SK-N-SH treated with all-trans-retinoic acid at 6 μM for 48 hours (cell line): ENCODE measurements around the gene RPS6KA1.

Experiments used
- ATAC-seq: fragments of 200-7000 bp; cut with Tn5 transposase; 3 replicates; pipeline ENCODE4 v1.9.1; 2020; ENCODE audit warnings: mild to moderate bottlenecking, moderate library complexity
- ARNTL ChIP-seq: fragments of 450-650 bp; formaldehyde crosslinking; IDR thresholded peaks from 2 replicates; pipeline ENCODE4 v1.5.0; 2020; ENCODE audit warnings: low read depth, mild to moderate bottlenecking, moderate library complexity, borderline replicate concordance
- BACH2 ChIP-seq: fragments of 250-450 bp; sonication (Bioruptor Pico); IDR thresholded peaks from 2 replicates; pipeline ENCODE4 v1.9.0; 2021; ENCODE audit warnings: mild to moderate bottlenecking, borderline replicate concordance
- CREB5 ChIP-seq: fragments of 250-450 bp; sonication (Bioruptor Pico); IDR thresholded peaks from 2 replicates; pipeline ENCODE4 v1.5.1; 2020; ENCODE audit warnings: low read depth, mild to moderate bottlenecking, moderate library complexity
- ESRRG ChIP-seq: fragments of 250-450 bp; sonication (Bioruptor Pico); IDR thresholded peaks from 2 replicates; pipeline ENCODE4 v1.6.1; 2021; ENCODE audit warnings: mild to moderate bottlenecking
- ISL1 ChIP-seq: fragments of 250-450 bp; sonication (Bioruptor Pico); IDR thresholded peaks from 2 replicates; pipeline ENCODE4 v2.1.2; 2022; ENCODE audit warnings: mild to moderate bottlenecking, moderate library complexity
- OSR1 ChIP-seq: fragments of 250-450 bp; sonication (Bioruptor Pico); IDR thresholded peaks from 2 replicates; pipeline ENCODE4 v1.8.0; 2022; ENCODE audit warnings: moderate library complexity, mild to moderate bottlenecking, inconsistent platforms
- PATZ1 ChIP-seq: fragments of 250-450 bp; sonication (Bioruptor Pico); IDR thresholded peaks from 2 replicates; pipeline ENCODE4 v1.8.0; 2020; ENCODE audit warnings: mild to moderate bottlenecking, moderate library complexity, borderline replicate concordance
- POU6F1 ChIP-seq: fragments of 250-450 bp; sonication (Bioruptor Pico); IDR thresholded peaks from 2 replicates; pipeline ENCODE4 v1.8.0; 2021; ENCODE audit warnings: low read depth, mild to moderate bottlenecking, moderate library complexity, borderline replicate concordance
- PPARA ChIP-seq: fragments of 250-450 bp; sonication (Bioruptor Pico); IDR thresholded peaks from 2 replicates; pipeline ENCODE4 v1.5.0; 2020; ENCODE audit warnings: mild to moderate bottlenecking, borderline replicate concordance
- RARB ChIP-seq: fragments of 250-450 bp; sonication (Bioruptor Pico); IDR thresholded peaks from 2 replicates; pipeline ENCODE4 v1.8.0; 2021; ENCODE audit warnings: mild to moderate bottlenecking, moderate library complexity
- SNAI2 ChIP-seq: fragments of 250-450 bp; sonication (Bioruptor Pico); IDR thresholded peaks from 2 replicates; pipeline ENCODE4 v1.5.0; 2020; ENCODE audit warnings: mild to moderate bottlenecking, moderate library complexity
- TCF4 ChIP-seq: fragments of 250-450 bp; sonication (Bioruptor Pico); IDR thresholded peaks from 2 replicates; pipeline ENCODE4 v1.8.0; 2021; ENCODE audit warnings: mild to moderate bottlenecking, moderate library complexity, borderline replicate concordance
- TOX ChIP-seq: fragments of 250-450 bp; sonication (Bioruptor Pico); IDR thresholded peaks from 2 replicates; pipeline ENCODE4 v1.8.0; 2021; ENCODE audit warnings: mild to moderate bottlenecking, moderate library complexity, borderline replicate concordance
- TSHZ2 ChIP-seq: fragments of 250-450 bp; sonication (Bioruptor Pico); IDR thresholded peaks from 2 replicates; pipeline ENCODE4 v1.5.0; 2020; ENCODE audit warnings: mild to moderate bottlenecking, moderate library complexity
- ZC3H10 ChIP-seq: fragments of 250-450 bp; sonication (Bioruptor Pico); IDR thresholded peaks from 2 replicates; pipeline ENCODE4 v1.5.1; 2021; ENCODE audit warnings: mild to moderate bottlenecking, moderate library complexity
- ZFP30 ChIP-seq: fragments of 450-650 bp; formaldehyde crosslinking; IDR thresholded peaks from 2 replicates; pipeline ENCODE4 v1.5.0; 2022; ENCODE audit warnings: mild to moderate bottlenecking, moderate library complexity
- ZNF565 ChIP-seq: fragments of 450-650 bp; formaldehyde crosslinking; conservative IDR thresholded peaks from 2 replicates; pipeline ENCODE4 v1.5.0; 2020; ENCODE audit warnings: low read depth, mild to moderate bottlenecking, moderate library complexity
- ZNF8 ChIP-seq: fragments of 450-650 bp; formaldehyde crosslinking; IDR thresholded peaks from 2 replicates; pipeline ENCODE4 v1.5.0; 2020; ENCODE audit warnings: mild to moderate bottlenecking, moderate library complexity

RPS6KA1 gene

GRCh38 chr1:26483980-26484379, 45.6 kb upstream of the RPS6KA1 start:
- ATAC-seq, result no peak; the same call in 2 of the 3 replicates
- no peak for TF ChIP-seq SNAI2
- no peak for TF ChIP-seq OSR1 (CRISPR knock-in tag)
- no peak for TF ChIP-seq BACH2 (CRISPR knock-in tag)
- TF ChIP-seq POU6F1, result no peak
- no peak for TF ChIP-seq ZFP30
- no peak for TF ChIP-seq ESRRG (CRISPR knock-in tag)

- ATAC-seq, result no peak
- no peak for TF ChIP-seq ZNF8 (CRISPR knock-in tag)
- TF ChIP-seq BACH2 (CRISPR knock-in tag), result no peak
- TF ChIP-seq PATZ1 (CRISPR knock-in tag), result no peak
Measured at GRCh38 chr1:26490155-26490554, 39.4 kb upstream of the RPS6KA1 start.

- TF ChIP-seq SNAI2, result no peak
- no peak for TF ChIP-seq CREB5 (CRISPR knock-in tag)
- TF ChIP-seq ZNF565, result no peak
- no peak for TF ChIP-seq BACH2 (CRISPR knock-in tag)
- TF ChIP-seq ARNTL (CRISPR knock-in tag), result no peak
- TF ChIP-seq TSHZ2 (CRISPR knock-in tag), result no peak
- TF ChIP-seq POU6F1, result no peak
- TF ChIP-seq TOX (CRISPR knock-in tag), result no peak
- TF ChIP-seq ISL1 (CRISPR knock-in tag), result no peak
- ATAC-seq, result no peak
Measured at GRCh38 chr1:26493267-26493666, 36.3 kb upstream of the RPS6KA1 start.

- TF ChIP-seq SNAI2 (no peak), PATZ1 (CRISPR knock-in tag) (no peak), ESRRG (CRISPR knock-in tag) (no peak), CREB5 (CRISPR knock-in tag) (no peak), ZC3H10 (CRISPR knock-in tag) (no peak), ARNTL (CRISPR knock-in tag) (no peak), TCF4 (CRISPR knock-in tag) (no peak), ZNF565 (no peak), RARB (no peak), ISL1 (CRISPR knock-in tag) (no peak), ZNF8 (CRISPR knock-in tag) (no peak), PPARA (CRISPR knock-in tag) (no peak), TOX (CRISPR knock-in tag) (no peak), POU6F1 (no peak)
- TF ChIP-seq, all 23 proteins: peak for 0
- no peak for ATAC-seq
Measured at GRCh38 chr1:26493938-26494337, 35.6 kb upstream of the RPS6KA1 start.
